Brain microvascular endothelial cell (primary cell): ENCODE data around the gene PLEKHJ1.
"Not testable (repeated sequence)": the region's sequence is repeated elsewhere in the genome, so short reads cannot be mapped to it uniquely, and the experiment has no call there.

Experiments used
- DNase-seq: peaks from one replicate; pipeline ENCODE4 v3.0.0-alpha.2; 2020
- H3K27ac ChIP-seq: fragments of 250-450 bp; sonication (Bioruptor Pico); 2 replicates; pipeline ENCODE4 v1.5.1; 2020; ENCODE audit warnings: mild to moderate bottlenecking, moderate library complexity
- H3K27me3 ChIP-seq: fragments of 250-450 bp; sonication (Bioruptor Pico); replicated peaks from 2 replicates; pipeline ENCODE4 v1.5.1; 2020; ENCODE audit warnings: mild to moderate bottlenecking
- H3K36me3 ChIP-seq: fragments of 250-450 bp; sonication (Bioruptor Pico); replicated peaks from 2 replicates; pipeline ENCODE4 v1.5.1; 2020; ENCODE audit warnings: mild to moderate bottlenecking
- H3K4me3 ChIP-seq: 2 replicates; pipeline ENCODE4 v1.5.1; 2011; ENCODE audit warnings: low read depth, mild to moderate bottlenecking, control low read depth, low read length, moderate library complexity
- in situ Hi-C: cut with HindIII; loops from 2 replicates; pipeline ENCODE4 v1.10.0; 2017; ENCODE audit warnings: low sequenced_read_pairs, low pct_ligation_motif_present
- TF ChIP-seq, protein P1 (sequence below): IDR thresholded peaks from 2 replicates; pipeline ENCODE4 v1.5.1; 2011; ENCODE audit warnings: low read depth, mild to moderate bottlenecking, moderate library complexity, low read length, control low read depth, inconsistent platforms; ENCODE audit errors: missing control alignments

The PLEKHJ1 gene

DNA sequence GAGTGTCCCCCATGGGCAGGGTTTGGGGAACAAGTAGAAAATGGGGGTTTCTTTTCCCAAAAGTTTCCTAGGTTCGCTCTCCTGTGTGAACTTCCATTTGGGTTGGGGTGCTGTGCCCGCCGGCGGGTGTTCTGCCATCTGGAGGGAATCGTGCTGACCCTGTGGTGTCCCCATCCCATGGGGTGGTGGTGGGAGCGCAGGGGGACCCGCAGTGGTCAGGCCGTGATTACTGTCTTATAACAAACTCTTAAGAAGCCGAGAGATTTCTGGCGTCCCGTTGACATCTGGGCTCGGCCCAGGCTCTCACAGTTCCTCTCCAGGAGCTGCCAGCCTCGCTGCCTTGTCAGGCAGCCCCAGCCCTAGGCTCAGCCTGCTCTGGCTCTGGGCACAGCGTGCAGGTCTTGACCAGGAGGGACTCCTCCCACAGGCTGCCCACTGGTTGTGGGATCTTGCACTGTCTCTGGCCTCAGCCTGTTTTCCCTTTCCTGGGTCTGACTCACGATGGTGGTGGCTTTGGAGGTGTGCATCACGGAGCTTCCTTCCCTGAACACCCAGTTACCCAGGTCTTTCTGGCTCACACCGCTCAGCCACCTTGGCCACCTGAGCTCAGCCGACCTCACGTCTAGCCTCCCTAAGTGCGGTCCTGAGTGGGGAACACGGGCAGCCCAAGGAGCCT, 34.5 kb downstream of the PLEKHJ1 start:
- Histone ChIP-seq H3K36me3 (peaks cover 38% of the 10 kb centered on the region), H3K4me3 (no peak overlapping the region), H3K27me3 (no peaks in the 10 kb centered on the region), H3K27ac (no peak overlapping the region)
- TF ChIP-seq, protein P1, sequence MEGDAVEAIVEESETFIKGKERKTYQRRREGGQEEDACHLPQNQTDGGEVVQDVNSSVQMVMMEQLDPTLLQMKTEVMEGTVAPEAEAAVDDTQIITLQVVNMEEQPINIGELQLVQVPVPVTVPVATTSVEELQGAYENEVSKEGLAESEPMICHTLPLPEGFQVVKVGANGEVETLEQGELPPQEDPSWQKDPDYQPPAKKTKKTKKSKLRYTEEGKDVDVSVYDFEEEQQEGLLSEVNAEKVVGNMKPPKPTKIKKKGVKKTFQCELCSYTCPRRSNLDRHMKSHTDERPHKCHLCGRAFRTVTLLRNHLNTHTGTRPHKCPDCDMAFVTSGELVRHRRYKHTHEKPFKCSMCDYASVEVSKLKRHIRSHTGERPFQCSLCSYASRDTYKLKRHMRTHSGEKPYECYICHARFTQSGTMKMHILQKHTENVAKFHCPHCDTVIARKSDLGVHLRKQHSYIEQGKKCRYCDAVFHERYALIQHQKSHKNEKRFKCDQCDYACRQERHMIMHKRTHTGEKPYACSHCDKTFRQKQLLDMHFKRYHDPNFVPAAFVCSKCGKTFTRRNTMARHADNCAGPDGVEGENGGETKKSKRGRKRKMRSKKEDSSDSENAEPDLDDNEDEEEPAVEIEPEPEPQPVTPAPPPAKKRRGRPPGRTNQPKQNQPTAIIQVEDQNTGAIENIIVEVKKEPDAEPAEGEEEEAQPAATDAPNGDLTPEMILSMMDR = no peak
- in situ Hi-C loops = no loop called here
- no peak for DNase-seq

DNA sequence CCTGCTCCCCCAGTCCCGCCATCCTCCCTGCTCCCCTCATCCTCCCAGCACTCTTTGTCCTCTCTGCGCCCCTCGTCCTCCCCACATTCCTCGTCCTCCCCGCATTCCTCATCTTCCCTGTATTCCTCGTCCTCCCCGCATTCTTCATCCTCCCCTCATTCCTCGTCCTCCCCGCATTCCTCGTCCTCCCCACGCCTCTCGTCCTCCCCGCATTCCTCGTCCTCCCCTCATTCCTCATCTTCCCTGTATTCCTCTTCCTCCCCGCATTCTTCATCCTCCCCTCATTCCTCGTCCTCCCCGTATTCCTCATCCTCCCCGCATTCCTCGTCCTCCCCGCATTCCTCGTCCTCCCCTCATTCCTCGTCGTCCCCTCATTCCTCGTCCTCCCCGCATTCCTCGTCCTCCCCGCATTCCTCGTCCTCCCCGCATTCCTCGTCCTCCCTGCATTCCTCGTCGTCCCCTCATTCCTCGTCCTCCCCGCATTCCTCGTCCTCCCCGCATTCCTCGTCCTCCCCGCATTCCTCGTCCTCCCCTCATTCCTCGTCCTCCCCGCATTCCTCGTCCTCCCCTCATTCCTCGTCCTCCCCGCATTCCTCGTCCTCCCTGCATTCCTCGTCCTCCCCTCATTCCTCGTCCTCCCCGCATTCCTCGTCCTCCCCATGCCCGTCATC, 35.4 kb downstream of the PLEKHJ1 start:
- H3K27me3 ChIP-seq, in situ Hi-C loops, H3K4me3 ChIP-seq, H3K27ac ChIP-seq, DNase-seq: not testable (repeated sequence)
- peaks cover 44% of the 10 kb centered on the region for H3K36me3 ChIP-seq

DNA sequence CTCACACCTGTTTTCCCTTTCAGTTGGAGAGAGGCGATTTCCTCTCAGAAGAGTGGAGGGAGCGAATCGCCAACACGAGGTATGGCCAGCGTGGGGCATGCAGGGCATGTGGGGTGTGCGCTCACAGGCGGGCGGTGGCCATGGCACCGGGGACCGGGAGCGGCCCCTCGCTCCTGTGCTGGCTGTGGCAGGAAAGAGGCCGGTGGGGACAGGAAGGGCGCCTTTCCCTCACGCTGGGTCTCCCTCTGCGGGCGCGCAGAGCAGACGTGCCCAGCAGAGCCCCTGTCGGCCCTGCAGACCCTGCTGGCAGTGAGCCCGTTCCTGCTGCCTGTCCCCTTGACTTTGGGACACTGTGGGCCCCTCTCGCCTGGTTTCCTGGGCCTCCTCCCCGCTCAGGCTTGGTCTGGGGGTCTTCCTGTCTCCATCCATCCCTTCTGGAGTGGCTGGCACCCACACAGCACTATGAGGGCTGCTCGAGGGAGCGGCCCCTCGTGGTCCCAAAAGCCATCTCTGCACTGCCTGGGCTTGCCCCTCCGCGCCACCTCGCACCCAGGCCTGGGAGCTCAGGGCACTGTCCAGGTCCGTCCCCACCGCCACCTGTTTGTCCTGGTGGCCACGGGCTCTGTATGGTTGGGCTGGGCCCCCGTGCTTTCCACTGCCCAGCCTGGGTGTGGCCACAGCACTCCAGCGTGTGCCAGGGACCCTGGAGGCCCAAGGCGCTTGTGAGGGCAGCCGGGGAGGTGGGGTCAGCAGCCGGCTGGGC, 36.1 kb downstream of the PLEKHJ1 start:
- Histone ChIP-seq H3K4me3 (no peak overlapping the region), H3K27me3 (no peaks in the 10 kb centered on the region), H3K27ac (no peak overlapping the region), H3K36me3 (peaks cover 50% of the 10 kb centered on the region)
- DNase-seq = no peak
- TF ChIP-seq, protein P1 = no peak
- in situ Hi-C loops = no loop called here

DNA sequence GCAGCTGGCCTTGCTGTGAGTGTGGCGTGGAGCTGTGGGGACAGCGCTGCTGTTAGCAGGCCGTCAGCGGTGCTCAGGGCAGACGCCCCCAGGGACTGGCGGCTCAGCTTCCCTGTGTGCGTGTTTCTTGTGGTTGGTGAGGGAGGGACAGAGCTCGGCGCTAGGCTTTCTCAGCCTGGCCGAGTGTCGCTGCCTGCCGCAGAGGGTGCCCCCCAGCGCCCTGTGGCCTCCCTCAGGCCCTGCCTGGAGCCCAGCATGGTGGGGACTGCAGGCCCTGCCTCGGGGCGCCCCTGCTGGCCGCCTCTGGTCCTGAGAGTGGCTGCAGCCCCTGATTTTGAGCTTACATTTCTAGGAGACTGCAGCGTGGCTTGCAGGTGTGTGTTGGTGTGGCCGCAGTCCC, 36.9 kb downstream of the PLEKHJ1 start:
- TF ChIP-seq, protein P1 = peak; percentile 63
- in situ Hi-C loops = no loop called here
- Histone ChIP-seq H3K4me3 (no peak overlapping the region), H3K27me3 (no peaks in the 10 kb centered on the region), H3K27ac (no peak overlapping the region), H3K36me3 (peaks cover 55% of the 10 kb centered on the region)
- no peak for DNase-seq

DNA sequence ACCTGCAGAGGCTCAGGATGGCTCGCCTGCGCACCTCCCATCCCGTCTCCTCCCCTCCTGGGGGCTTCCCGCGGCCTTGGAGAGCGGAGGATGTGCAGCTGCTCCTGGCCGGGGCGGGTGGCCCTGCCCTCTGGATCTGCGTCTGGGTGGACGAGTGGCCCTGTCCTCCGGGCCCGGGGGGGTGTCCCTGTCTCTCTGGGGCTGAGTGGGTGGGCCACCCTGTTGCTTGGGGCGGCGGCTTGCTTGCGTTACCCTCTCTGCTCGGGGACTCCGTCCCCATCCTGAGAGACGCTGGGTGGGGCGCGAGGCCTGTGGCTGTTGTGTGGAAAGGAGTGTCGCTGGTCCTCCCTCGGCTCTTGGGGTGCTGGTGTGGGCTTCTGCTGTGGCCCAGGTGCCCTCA, 37.8 kb downstream of the PLEKHJ1 start:
- Histone ChIP-seq H3K27me3 (no peaks in the 10 kb centered on the region), H3K4me3 (no peak overlapping the region), H3K27ac (no peak overlapping the region), H3K36me3 (peaks cover 54% of the 10 kb centered on the region)
- in situ Hi-C loops = no loop called here
- TF ChIP-seq, protein P1 = no peak
- no peak for DNase-seq

DNA sequence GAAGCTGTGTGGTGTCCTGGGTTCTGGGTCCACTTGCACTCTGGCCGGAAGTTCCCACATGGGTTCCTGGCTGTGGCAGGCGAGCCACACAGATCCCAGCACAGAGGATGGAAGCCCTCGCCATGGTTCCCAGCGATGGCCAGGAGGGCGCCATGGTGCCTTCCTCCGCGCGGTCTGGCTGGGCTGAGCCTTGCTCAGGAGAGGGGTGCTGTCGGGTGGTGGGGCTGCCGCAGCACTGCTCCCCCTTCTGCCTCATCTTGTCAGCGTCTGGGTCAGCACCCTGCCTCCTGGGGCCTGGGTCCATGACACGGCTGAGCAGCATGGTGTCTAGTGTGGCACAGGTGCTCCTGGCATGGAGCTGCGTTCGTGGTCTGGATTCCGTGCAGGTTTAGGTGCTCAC, 38.9 kb downstream of the PLEKHJ1 start:
- in situ Hi-C loops = no loop called here
- peaks cover 46% of the 10 kb centered on the region for H3K36me3 ChIP-seq
- TF ChIP-seq, protein P1 = no peak
- H3K27ac ChIP-seq = no peak overlapping the region
- H3K4me3 ChIP-seq = no peak overlapping the region
- no peak for DNase-seq
- H3K27me3 ChIP-seq = no peaks in the 10 kb centered on the region
